ENCODE measurements around the gene PRRC2C. TPM values are rescaled to one million over a fixed set of nuclear protein-coding genes. Genes with fewer than 3 reads are reported as not detected.
"Not testable (repeated sequence)": the region's sequence is repeated elsewhere in the genome, so short reads cannot be mapped to it uniquely, and the experiment has no call there.

PRRC2C gene
- total RNA-seq, 4 donors from 2014 or later: 52.0 to 79.2 (median 74.4) TPM

GRCh38 chr1:171521567-171521966 lies 36.2 kb downstream of the PRRC2C start:
- no peaks in the 10 kb centered on the region for H3K4me1 ChIP-seq
- ATAC-seq: no peak
- 67 to 81% methylated on average over 2 of the region's 2 CpGs for WGBS, 2 donors (ENCODE audit: low coverage in 1 of 2)

GRCh38 chr1:171530676-171531075 lies 45.3 kb downstream of the PRRC2C start:
- no peak for ATAC-seq
- Histone ChIP-seq H3K27ac (no peak overlapping the region), H3K36me3 (peaks cover 10 to 99% of the 10 kb centered on the region in 2 donors), H3K4me1 (no peaks in the 10 kb centered on the region), H3K27me3 (no peaks in the 10 kb centered on the region), H3K4me3 (no peak overlapping the region), H3K9me3 (no peaks in the 10 kb centered on the region)
- no peak for TF ChIP-seq EP300 (IDR thresholded peaks at IDR 0.05)
- TF ChIP-seq, protein P1, sequence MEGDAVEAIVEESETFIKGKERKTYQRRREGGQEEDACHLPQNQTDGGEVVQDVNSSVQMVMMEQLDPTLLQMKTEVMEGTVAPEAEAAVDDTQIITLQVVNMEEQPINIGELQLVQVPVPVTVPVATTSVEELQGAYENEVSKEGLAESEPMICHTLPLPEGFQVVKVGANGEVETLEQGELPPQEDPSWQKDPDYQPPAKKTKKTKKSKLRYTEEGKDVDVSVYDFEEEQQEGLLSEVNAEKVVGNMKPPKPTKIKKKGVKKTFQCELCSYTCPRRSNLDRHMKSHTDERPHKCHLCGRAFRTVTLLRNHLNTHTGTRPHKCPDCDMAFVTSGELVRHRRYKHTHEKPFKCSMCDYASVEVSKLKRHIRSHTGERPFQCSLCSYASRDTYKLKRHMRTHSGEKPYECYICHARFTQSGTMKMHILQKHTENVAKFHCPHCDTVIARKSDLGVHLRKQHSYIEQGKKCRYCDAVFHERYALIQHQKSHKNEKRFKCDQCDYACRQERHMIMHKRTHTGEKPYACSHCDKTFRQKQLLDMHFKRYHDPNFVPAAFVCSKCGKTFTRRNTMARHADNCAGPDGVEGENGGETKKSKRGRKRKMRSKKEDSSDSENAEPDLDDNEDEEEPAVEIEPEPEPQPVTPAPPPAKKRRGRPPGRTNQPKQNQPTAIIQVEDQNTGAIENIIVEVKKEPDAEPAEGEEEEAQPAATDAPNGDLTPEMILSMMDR (IDR thresholded peaks at IDR 0.05): no peak
- TF ChIP-seq POLR2AphosphoS5 (IDR thresholded peaks at IDR 0.05): no peak
- TF ChIP-seq POLR2A (IDR thresholded peaks at IDR 0.05): no peak
- WGBS, 2 donors (ENCODE audit: low coverage in 1 of 2): 13 to 81% methylated on average over 2 to 3 of the region's 3 CpGs

More at GRCh38 chr1:171521567-171521966, 36.2 kb downstream of the PRRC2C start:
- Histone ChIP-seq H3K36me3 (peaks cover 0 to 99% of the 10 kb centered on the region in 2 donors), H3K27ac (no peak overlapping the region), H3K4me3 (no peak overlapping the region), H3K27me3 (no peaks in the 10 kb centered on the region), H3K9me3 (no peaks in the 10 kb centered on the region)
- TF ChIP-seq EP300 (IDR thresholded peaks at IDR 0.05): no peak
- TF ChIP-seq POLR2A (IDR thresholded peaks at IDR 0.05): no peak

DNA sequence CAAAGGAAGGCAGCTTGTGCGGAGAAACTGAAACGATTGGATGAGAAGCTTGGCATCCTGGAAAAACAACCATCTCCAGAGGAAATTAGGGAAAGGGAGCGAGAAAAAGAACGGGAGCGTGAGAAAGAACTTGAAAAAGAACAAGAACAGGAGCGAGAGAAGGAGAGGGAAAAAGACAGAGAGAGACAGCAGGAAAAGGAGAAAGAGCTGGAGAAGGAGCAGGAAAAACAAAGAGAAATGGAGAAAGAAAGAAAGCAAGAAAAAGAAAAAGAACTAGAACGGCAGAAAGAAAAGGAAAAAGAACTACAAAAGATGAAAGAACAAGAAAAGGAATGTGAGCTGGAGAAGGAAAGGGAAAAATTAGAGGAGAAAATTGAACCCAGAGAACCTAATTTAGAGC lies 47.2 kb downstream of the PRRC2C start:
- 89 to 96% methylated on average over 5 to 7 of the region's 7 CpGs for WGBS, 2 donors (ENCODE audit: low coverage in 1 of 2)
- Histone ChIP-seq H3K4me1 (no peaks in the 10 kb centered on the region), H3K4me3 (no peak overlapping the region), H3K27ac (no peak overlapping the region), H3K27me3 (no peaks in the 10 kb centered on the region), H3K36me3 (peaks cover 19 to 99% of the 10 kb centered on the region in 2 donors), H3K9me3 (no peaks in the 10 kb centered on the region)
- no peak for ATAC-seq
- TF ChIP-seq POLR2AphosphoS5 (IDR thresholded peaks at IDR 0.05) (no peak), EP300 (IDR thresholded peaks at IDR 0.05) (no peak)
- TF ChIP-seq, protein P1 (IDR thresholded peaks at IDR 0.05): no peak

- Histone ChIP-seq H3K27me3 (no peaks in the 10 kb centered on the region), H3K36me3 (peaks cover 10 to 94% of the 10 kb centered on the region in 2 donors), H3K27ac (no peak overlapping the region), H3K4me1 (no peaks in the 10 kb centered on the region), H3K4me3 (no peak overlapping the region), H3K9me3 (no peaks in the 10 kb centered on the region)
- no peak for ATAC-seq
- WGBS, 2 donors (ENCODE audit: low coverage in 1 of 2): 88 to 100% methylated on average over 1 of the region's 1 CpG
- TF ChIP-seq, protein P1 (IDR thresholded peaks at IDR 0.05): no peak
- no peak for TF ChIP-seq POLR2AphosphoS5 (IDR thresholded peaks at IDR 0.05)
- TF ChIP-seq POLR2A (IDR thresholded peaks at IDR 0.05): no peak
- no peak for TF ChIP-seq EP300 (IDR thresholded peaks at IDR 0.05)
These were observed 60.2 kb downstream of the PRRC2C start for GRCh38 chr1:171545523-171545922.

DNA sequence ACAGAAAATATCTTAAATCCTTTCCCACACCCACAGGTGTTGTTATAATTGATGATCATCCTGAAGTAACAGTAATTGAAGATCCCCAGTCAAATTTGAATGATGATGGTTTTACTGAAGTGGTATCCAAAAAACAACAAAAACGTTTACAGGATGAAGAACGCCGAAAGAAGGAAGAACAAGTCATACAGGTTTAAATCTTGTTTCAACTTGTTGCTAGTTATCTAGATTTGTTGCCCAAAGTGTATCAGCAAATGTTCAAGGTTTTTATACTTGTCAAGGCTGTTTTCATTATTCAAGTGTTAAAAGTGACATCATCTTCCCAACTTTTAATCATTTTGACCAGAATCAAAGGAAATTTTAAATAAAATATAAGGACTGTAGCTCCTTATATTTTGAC lies 64.7 kb downstream of the PRRC2C start:
- peaks cover 4 to 90% of the 10 kb centered on the region in 2 donors for H3K36me3 ChIP-seq
- no peak overlapping the region for H3K27ac ChIP-seq
- ATAC-seq: no peak
- TF ChIP-seq POLR2AphosphoS5 (IDR thresholded peaks at IDR 0.05) (no peak), EP300 (IDR thresholded peaks at IDR 0.05) (no peak), POLR2A (IDR thresholded peaks at IDR 0.05) (no peak)
- TF ChIP-seq, protein P1 (IDR thresholded peaks at IDR 0.05): no peak
- H3K4me3 ChIP-seq: no peak overlapping the region
- H3K4me1 ChIP-seq: no peaks in the 10 kb centered on the region
- H3K27me3 ChIP-seq: no peaks in the 10 kb centered on the region
- WGBS, 2 donors (ENCODE audit: low coverage in 1 of 2): 80 to 94% methylated on average over 3 of the region's 3 CpGs
- no peaks in the 10 kb centered on the region for H3K9me3 ChIP-seq

- H3K4me3 ChIP-seq, H3K9me3 ChIP-seq, ATAC-seq, H3K27ac ChIP-seq, H3K27me3 ChIP-seq, H3K4me1 ChIP-seq: not testable (repeated sequence)
- 93% methylated on average over 3 of the region's 4 CpGs; no CpG with 5 or more reads in 1 of the 2 donors for WGBS, 2 donors (ENCODE audit: low coverage in 1 of 2)
- H3K36me3 ChIP-seq: peaks cover 4 to 90% of the 10 kb centered on the region in 2 donors
These were observed 65.3 kb downstream of the PRRC2C start for GRCh38 chr1:171550598-171551100.

DNA sequence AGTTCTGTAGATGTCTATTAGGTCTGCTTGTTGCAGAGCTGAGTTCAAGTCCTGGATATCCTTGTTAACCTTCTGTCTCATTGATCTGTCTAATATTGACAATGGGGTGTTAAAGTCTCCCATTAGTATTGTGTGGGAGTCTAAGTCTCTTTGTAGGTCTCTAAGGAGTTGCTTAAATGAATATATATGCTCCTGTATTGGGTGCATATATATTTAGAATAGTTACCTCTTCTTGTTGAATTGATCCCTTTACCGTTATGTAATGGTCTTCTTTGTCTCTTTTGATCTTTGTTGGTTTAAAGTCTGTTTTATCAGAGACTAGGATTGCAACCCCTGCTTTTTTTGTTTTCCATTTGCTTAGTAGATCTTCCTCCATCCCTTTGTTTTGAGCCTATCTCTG lies 68.6 kb downstream of the PRRC2C start:
- not testable (repeated sequence) for H3K4me3 ChIP-seq, H3K9me3 ChIP-seq, ATAC-seq, H3K27me3 ChIP-seq, H3K27ac ChIP-seq, H3K4me1 ChIP-seq
- WGBS, 2 donors (ENCODE audit: low coverage in 1 of 2): 100% methylated on average over 1 of the region's 1 CpG
- H3K36me3 ChIP-seq: peaks cover 11 to 92% of the 10 kb centered on the region in 2 donors
